Anterior cingulate cortex (tissue), 58 donors: ENCODE measurements around the gene SCD5.

Source experiments
- DNase-seq, 58 donors: peaks; one replicate each; lab custom pipeline; 2025; lab: John Stamatoyannopoulos, UW

The SCD5 gene

DNA sequence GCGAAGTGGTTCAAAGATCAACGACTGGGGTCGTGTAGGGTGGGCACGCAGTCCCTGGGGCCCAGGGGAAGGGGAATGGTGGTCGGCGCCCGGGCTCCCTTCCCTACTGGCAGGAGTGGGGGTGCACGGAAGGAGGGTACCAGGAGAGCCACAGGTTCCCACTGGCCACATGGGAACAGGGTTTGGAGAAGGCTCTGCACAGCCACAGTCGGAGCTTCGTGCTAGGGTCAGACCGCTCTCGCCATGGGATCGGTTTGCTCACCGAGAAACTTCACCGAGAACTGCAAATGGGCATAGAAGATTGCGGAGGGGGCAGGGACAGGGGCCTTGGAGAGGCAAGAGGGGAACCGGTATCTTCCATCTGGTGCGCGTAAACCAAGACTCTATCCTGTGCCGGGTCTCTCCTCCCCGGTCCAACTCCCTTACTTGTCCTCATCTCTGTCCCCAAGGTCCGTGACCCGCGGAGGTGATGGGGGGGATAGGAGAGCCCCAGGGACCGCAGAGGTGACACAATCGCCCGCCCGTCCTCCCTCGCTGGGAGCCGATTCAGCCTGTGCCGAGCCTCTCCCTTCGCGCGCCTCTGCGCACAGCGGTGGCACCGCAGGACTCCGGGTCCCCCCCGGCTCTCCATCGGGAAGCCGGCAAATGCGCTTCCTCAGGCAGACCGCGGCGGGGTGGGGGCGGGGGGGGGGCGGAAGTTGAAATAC, 1.0 kb downstream of the SCD5 start:
- DNase-seq: peak in 27 of 58 donors; percentile 8 to 73 (median 41)

DNA sequence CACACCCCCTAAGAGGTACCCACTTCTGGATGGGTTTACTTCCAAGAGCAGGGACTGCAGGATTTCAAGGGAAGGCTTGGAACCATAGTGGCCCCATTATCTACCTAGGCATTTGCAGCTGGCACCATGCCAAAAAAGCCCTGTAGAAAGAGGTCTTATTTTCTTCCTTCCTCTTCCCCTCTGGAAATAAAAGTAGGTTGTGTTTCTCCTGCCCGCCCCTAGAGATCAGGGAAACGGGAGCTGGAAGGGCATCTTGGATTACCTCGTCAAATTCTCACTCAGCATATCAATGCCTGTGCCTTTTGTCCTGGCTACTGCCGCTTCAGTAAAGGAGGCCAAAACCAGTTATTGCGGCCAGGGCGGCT, 1.6 kb downstream of the SCD5 start:
- DNase-seq: peak in 18 of 58 donors; percentile 19 to 68 (median 39)

DNA sequence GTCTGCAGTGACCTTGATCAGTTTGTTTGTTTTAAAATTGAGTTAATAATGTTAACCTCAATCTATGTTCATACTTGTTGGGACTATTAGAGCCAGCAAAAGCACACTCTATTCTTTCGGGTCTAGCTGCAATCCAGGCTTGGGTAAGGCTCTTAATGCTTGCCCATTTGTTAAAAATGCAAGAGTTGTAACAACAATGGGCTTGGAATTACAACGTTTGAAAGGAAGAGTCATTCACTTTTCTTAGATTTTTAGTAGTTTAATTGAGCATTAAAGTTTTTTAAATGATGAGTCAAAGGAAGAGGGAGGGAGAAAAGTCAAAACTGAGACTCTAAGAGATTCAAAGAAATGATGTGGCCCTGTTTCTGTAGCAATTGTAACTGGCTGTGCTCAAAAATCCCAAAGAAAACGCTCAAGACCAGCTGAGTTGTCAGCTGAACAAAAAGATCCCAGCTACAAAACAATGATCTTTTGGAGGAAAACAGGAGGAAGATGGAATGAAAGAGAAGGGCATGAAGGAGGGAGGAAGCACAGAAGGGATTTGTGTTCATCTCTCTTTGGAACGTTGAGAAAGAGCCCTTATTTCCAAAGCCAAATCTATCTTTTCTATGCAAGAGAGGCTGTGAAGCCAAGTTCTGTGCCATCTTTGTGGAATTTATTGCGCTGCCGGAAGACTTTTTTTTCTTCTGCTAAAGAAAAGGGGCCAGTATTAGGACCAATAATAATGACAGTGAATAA, 5.5 kb downstream of the SCD5 start:
- peak in 9 of 58 donors; percentile 19 to 81 (median 35) for DNase-seq

DNA sequence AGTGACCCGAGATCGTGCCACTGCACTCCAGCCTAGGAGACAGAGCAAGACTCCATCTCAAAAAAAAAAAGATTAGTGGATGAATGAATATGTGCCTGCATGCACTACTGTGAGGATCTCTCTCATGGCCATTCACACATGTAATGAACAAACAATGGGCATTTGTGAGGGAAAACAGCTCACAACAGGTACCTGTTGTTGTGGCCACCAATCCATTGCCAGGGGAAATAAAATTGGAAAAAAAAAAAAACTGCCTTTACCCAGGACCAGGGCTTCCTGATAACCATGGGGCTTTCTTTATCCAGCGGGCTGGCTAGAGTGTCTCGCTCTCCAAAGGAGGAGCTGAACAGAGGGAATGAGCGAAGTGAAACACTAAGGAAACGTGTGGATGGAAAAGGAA, 7.4 kb downstream of the SCD5 start:
- DNase-seq: no peak

DNA sequence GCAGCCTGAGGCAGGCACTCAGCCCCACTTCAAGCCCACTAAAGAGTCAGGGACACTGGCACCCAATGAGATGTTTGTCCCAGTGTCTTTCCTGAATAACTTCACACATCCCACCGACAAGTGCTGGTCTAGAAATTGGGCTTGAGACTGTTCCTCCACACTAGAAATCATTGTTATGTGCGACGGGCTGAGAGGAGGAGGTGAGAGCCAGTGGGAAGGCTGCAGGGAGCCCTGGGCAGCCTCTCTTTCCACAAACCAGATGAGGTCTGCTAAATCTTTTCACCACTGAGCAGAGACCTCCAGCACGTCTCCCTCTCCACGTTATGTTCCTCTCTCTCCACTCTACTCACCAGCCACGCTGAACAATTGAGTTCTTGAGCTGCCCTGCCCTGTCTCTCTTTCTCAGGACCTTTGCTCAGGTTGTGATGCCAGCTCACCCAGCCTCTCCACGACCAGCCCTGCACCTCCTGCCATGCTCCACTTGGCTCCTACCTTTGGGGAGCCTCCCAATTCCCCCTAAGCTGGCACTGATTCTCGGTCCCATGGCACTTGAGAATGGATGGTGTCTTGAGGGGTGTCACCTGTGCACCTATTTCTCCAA, 8.4 kb downstream of the SCD5 start:
- DNase-seq: peak in 6 of 58 donors; percentile 15 to 36 (median 30)

DNA sequence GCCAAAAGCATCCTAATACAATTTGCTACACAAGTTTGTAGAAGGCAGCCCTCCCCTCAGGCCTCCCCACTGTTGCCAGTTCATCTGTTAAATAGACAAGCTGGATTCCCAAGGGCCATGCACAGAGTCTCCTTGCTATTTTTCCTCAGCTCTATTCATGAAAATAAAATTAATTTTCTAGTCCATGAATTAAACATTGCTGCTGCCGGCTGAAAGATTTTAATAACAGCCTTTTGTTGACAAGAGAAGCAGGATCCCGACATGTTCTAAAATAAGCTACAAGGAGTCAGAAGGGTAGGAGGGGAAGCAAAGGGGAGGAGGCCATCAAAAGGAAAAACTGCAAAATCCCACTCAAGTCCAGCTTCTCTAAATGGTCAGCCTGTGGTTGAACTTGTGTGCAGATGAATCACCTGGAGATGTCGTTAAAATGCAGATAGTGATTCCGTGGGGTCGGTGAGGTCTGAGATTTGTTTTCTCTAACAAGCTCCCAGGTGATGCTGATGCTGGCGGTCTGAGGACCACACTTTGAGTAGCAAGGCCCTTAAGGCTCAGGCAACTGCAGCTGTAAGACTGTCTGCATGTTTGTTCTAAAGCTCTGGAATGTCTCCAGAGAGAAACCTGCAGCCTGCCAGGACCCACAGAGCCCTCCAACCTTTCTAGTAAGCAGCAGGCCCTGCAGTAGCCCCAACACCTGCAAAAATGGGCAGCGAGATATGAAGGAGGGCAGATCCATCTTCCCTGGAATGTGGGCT, 9.4 kb downstream of the SCD5 start:
- DNase-seq: no peak

DNA sequence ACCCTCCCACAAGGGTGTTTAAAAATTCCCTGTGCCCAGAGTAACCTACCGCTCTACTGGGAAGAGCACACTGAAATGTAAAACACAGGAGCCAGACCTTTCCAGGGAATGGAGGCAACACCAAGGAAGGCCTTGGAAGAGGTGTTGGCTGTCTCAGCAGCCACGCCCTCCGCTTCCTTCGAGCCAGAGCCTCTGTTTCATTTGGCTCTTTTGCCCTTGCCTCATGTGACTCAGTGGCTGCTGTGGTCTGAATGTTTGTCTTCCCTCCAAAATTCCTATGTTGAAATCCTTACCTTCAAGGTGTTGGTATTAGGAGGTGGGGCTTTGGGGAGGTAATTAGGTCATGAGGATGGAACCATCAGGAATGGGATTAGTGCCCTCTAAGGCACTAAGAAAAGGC, 11.3 kb downstream of the SCD5 start:
- no peak for DNase-seq

DNA sequence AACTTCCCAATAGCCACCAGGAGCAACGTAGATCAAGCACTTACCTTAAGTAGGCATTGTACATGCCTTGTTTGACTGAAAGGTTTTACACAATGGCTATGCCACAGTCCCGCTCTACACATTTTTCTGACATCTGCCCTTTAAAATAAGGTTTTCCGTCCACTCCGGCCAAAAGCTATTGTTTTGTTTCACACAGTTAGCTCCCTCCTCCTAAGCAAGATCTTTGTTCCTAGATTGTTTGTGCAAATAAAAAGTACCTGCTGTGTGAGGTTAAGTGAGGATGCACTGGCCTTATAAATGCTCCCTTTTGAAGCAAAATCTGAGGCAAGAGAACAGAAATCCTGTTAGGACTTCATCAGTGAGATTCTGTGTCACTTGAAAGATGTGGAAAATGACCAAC, 11.8 kb downstream of the SCD5 start:
- DNase-seq: no peak

DNA sequence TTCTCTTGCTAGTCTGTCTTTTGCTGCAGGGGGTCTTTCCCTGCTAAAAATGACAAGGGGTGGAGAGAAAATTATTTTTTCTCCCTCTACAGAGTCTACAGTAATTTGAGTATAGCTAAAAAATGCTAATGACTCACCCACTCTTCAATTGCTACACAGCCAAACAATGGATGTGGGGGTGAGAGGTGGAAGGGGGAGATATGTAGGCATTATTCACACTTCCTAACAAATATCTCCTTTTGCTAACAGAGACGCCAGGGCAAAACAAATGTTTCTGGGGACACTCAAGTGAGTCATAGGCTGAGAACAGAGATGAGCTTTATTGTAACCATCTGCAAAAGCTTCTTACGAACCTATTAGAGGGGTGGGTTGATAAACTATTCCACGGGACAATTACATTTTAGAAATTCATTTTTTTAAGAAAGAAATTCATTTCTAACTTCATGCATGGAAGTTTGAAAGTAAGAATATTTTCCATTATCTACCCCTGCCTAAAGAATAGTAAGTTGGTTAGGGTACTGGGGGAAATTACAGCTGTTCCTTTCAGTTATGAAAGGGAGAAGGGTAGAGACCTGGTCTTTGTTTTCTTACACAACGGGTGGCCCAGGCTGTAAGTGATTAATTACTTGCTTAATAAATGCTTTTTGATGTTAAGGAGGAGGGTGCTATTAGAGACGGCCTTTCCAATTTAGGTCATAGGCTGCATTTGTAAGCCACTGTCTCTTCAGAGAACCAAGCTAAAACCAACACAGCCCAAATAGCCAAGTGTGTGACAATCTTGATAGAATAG, 12.8 kb downstream of the SCD5 start:
- DNase-seq: peak in 6 of 58 donors; percentile 16 to 52 (median 27)

DNA sequence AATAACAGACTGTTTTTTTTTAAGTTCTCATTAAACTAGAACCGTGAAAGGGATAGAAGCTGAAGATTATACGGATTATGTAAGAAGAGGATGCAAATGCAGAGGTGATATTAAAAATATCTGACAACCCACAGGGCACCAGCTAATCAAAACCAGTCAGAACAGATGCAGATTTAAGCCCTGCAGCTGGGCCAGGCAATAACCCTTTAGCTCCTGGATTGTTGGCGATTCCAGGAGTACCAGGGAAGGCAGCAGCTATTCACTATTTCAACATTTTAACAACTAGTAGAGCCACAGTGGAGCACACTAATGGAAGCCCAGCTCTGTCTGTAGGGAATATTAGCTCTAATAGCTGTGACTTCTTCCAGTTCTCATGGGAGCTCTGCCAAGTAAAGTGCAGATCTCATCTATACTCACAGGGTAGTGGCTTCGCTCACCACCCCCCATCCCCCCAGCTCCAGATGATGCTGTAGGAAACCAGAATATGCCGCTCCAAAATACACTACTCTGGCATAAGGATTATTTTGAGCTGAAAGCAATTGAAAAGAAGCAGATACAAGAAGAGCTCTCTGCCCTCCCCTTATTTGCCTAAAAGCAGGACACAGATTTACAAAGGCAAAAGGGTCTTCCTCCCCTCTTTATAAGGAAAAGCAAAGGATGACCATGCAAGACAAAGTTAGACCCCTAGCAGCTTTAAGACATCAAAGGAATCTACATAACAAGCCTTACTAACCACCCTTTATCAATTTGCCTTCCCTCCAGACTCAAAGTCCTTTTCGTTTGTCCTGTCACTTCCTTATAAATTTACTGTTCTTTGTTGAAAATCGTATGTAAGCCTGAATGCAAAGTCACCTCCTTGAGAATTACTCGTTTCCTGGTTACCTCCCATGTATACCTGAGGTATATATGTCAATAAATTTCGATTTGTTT, 13.7 kb downstream of the SCD5 start:
- peak in 2 of 58 donors; percentile 24 to 28 for DNase-seq

DNA sequence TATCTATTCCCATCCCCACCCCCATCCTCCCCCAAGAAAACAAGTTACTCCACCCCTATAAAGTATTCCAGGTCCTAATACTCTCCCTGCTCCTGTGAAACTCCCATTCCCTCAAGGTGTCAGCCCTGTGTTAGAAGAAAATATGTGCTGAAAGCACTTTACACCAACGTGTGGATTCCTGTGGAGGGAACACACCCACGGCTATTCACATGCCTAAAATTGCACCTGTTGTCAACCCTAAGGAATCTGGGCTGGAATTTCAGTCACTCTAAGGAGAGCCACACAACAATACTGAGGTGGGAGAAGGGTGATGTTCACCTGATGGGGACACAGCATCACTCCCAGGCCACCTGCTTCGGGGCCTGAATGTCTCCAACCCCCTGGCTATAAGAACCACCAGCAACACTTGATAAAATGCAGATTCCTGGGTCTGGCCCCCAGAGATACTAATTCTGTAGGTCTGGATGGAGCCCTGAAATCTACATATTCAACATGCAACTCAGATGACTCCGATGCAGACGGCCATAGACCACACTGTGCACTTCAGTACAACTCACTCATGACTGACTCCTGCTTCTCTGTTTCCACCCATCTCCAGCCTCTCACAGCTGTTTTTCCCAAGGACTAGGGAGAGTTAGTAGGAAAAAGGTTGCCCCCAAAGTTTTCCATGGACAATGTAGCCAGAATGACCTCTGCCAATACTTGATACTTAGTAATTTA, 15.8 kb downstream of the SCD5 start:
- DNase-seq: no peak

DNA sequence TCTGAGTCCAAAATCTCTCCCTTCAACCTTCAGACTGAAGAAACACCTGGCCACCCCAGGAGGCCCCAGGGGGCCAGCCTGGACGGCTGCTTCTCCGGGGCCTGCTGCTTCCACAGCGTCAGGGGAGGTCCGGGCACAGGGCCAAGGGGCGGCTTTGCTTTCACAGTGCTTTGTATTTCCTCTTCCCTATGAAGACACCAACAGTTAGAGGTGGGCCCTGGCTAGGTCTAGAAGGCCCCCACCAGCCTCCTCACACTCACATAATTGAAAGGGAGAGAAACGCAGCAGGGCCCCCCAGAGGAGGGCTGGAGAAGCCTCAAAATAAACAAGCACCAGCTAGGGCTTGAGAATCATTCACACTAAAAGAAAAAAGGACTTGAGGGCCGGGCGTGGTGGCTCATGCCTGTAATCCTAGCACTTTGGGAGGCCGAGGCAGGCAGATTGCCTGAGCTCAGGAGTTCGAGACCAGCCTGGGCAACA, 17.8 kb downstream of the SCD5 start:
- peak in 41 of 58 donors; percentile 3 to 81 (median 39) for DNase-seq

DNA sequence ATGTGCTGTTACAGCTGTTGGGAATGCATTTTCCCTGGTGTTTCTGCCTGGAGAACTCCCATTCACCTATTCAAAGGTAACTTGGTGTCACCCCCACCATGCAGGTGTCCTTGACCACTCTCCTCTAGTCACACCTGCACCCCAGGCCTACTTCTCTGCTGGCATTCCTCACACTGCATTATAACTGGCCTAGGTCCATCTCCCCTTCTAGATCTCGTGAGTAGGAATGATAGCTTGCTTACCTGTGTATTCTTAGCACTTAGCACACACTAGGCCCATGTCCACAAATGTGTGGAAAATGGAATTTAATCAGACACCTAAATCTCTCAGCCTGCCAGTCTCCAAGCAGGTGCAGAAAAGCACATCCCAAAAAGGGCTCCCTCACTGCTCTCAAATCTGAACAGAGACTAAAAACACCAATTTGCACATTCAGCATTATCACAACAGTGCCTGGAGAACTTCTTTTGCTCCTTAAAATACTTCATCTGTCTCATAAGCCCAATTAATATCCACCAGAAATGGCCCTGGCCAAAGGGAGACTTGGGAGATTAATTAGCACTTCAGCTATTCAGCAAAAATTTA, 18.3 kb downstream of the SCD5 start:
- no peak for DNase-seq

DNA sequence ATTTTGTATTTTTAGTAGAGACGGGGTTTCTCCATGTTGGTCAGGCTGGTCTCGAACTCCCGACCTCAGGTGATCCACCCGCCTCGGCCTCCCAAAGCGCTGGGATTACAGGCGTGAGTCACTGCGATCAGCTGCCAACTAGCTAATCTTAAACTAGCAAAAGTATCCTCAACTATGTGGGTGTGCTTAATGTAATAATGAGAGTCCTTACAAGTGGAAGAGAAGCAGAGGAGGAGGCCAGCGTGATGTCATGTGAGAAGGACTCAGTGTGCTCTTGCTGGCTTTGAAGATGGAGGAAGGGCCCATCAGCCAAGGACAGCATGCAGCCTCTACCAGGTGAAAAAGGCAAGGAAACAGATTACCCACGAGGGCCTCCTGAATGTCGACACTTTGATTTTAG, 19.6 kb downstream of the SCD5 start:
- no peak for DNase-seq

DNA sequence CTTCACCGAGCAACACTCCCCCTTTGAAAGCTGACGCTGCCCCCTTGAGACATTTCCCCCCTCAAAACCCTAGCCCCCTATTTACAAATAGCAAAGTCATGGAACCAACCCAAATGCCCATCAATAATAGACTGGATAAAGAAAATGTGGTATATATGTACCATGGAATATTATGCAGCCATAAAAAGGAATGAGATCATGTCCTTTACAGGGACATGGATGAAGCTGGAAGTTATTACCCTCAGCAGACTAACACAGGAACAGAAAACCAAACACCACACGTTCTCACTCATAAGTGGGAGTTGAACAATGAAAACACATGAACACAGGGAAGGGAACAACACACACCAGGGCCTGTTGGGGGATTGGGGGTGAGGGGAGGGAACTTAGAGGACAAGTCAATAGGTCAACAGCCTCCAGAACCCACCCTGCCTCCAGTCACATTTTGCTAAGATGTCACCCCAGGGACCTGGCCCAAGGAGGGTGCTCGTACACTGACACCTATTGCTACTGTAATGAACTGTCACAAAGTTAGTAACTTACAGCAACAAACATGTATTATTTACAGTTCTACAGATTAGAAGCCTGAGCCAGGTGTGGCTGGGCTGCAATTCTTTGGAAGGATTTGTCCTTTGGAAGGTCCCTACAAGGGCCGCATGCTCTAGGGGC, 20.6 kb downstream of the SCD5 start:
- no peak for DNase-seq

DNA sequence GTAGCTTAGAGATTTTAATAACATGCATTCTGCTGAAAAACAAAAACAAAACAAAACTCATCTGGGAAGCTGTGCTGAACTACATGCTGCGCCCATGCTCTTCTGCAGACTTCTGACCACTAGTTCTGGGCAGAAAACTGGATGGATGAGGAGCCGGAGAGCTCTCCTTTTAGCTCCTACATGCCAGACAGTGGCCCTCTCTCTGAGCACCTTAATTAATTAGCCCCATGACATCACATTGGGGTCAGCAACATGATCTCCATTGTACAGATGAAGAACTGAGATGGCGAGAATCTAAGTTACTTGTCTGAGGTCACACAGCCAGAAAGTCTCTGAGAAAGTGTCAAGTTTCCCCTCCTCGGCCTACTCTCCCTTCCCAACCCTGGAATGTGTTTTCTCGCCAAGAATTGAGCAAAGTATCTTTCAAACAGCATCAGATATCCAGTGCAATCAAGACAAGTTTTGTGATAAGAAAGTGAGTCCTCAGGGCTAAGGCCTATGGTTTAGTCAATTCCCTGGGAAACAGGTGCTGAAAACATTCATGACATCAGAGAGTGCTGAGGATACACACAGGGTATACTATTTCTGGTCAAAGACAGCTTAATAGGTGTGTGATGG, 21.6 kb downstream of the SCD5 start:
- no peak for DNase-seq

DNA sequence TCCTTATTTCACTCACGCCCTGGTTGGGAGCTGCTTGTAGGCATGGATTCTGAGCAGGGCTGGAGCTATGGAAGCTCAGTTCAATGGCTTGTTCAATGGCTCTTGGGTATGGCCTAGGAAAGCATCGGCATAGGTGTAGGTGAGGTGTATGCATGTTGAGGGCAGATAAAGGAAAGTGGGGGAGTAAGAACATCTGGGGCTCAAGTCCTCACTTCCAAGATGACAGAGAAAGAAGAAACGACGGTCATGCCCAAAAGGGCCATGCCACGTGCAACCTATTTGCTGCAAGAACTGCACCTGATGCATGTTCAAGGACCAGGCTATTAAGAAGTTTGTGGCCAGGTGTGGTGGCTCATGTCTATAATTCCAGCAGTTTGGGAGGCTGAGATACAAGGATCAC, 23.4 kb downstream of the SCD5 start:
- DNase-seq: no peak
